GM20000 (cell line): ENCODE results near the gene IFNA2.

Experiments used
- DNase-seq: peaks from one replicate; pipeline ENCODE4 v3.0.0; 2012; ENCODE audit warnings: low spot score
- TF ChIP-seq, protein P1 (sequence below): IDR thresholded peaks from 2 replicates; pipeline ENCODE4 v1.5.1; 2012; ENCODE audit warnings: mild to moderate bottlenecking, control low read depth; ENCODE audit errors: extremely low read depth, missing control alignments

IFNA2 gene

DNA sequence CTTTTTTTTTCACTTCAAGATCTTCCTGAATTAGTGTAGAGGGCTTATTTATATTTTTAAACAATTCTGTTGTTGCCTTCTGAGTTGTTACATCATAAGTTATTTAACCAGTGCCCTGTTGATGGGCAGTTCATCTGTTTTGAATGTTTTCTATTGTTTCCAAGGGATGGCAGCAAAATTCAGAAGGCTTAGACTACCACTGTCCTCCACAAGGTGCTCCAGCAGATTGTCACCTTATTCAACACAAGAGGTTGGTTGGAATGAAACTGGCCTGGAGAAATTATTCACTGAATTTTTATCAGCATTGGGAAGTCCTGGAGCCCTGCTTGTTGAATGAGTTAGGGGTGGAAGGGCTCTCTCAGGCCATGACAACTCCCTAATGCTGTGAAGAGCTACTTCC lies 48.7 kb downstream of the IFNA2 start:
- DNase-seq = no peak
- TF ChIP-seq, protein P1, sequence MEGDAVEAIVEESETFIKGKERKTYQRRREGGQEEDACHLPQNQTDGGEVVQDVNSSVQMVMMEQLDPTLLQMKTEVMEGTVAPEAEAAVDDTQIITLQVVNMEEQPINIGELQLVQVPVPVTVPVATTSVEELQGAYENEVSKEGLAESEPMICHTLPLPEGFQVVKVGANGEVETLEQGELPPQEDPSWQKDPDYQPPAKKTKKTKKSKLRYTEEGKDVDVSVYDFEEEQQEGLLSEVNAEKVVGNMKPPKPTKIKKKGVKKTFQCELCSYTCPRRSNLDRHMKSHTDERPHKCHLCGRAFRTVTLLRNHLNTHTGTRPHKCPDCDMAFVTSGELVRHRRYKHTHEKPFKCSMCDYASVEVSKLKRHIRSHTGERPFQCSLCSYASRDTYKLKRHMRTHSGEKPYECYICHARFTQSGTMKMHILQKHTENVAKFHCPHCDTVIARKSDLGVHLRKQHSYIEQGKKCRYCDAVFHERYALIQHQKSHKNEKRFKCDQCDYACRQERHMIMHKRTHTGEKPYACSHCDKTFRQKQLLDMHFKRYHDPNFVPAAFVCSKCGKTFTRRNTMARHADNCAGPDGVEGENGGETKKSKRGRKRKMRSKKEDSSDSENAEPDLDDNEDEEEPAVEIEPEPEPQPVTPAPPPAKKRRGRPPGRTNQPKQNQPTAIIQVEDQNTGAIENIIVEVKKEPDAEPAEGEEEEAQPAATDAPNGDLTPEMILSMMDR = no peak

DNA sequence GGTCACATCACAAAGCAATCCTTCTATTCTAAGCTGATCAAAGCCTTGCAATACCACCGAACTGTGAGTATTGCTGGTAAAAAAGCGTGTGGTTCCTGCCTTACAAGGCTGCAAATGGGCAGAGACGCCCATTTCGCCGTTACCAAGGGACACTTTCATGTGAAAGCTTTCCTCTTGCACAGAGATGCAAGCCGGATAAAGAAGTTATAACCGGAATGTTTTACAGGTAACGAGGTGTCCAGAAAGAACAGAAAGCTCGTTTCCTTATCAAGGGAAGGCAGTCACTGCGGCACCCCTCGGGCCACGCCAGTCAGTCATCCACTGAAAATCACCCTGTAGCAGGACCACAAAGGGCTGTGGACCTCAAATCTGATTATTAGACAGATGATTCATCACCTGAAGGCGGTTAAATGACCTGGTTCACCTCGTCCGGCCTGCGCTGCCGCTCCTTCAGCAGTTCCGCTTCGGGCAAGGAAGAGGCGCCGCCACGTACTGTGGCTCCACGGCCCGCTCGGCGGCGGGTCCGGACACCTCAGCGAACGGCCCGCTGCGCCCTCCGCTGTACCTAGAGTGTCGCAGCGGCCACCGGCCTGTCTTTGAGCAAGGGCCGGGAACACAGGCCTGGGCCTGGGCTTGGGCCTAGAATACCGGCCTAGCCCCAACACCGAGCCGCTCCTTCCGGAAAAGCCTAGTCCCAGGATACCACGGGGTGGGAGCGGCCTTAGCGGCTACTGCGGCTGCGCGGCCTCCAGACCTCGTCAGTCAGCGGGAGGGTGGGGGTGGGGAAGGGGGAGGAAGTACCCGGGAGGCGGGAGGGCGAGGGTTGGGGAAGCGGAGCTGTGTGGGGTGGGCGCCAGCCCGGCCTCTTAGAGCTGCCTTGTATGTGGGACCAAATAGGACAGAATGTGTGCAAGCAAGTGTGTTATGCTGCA lies 50.2 kb downstream of the IFNA2 start, which contains the start of gene KLHL9:
KLHL9 (minus strand) TSS at position 704 of the 932 bp plus-strand sequence; CDS start at position 159, 545 bp downstream.
- TF ChIP-seq, protein P1 = no peak
- peak; percentile 89 for DNase-seq
